ENCODE measurements around the gene C19orf38. TPM values are rescaled to one million over a fixed set of nuclear protein-coding genes. Genes with fewer than 3 reads are reported as not detected.

The C19orf38 gene
- total and polyA plus RNA-seq, 3 experiments from 2014 or later: 0.44 to 0.48 TPM; not detected in 1

DNA sequence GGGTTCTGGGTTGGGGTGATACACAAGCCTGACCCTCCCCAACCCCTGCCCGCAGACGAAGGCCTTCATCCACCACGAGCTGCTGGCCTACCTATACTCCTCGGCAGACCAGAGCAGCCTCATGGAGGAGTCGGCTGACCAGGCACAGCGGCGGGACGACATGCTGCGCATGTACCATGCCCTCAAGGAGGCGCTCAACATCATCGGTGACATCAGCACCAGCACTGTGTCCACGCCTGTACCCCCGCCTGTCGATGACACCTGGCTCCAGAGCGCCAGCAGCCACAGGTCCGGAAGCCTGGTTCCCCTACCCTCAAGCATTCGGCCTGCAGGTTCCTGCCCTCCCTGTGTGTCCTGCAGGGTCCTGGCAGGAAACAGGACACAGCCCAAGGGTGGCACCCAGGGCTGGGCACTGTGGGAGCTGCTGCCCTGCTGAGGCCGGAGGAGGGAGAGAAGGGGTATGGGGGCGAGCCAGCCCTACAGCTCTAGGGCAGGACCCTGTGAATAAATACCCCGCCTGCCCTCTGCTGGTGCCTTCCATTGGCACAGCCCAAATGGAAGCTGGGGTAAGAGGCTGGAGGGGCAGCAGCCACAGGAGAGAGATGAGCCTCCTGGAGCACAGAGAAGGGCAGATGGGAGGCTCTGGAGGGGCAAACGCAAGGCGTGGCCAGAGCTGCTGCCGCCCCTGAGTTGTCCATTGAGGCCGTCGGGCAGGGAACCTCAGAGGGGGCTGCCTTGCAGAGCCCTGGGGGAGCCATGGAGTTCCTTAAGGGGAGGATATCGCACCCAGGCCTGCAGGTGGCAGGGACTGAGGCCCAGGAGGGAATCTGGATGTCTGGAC is 19.0 kb upstream of the C19orf38 start:
- no peak for DNase-seq
- Histone ChIP-seq H3K27me3 (ENCODE audit: insufficient read depth, low read length, poor library complexity, severe bottlenecking) (no peaks in the 10 kb centered on the region), H3K4me3 (ENCODE audit: low read length) (no peak overlapping the region), H3K4me1 (ENCODE audit: insufficient read depth, low read length) (no peaks in the 10 kb centered on the region), H3K36me3 (ENCODE audit: insufficient read depth, low read length) (peaks cover 29% of the 10 kb centered on the region), H3K27ac (ENCODE audit: low read depth, low read length) (no peak overlapping the region), H3K9me3 (ENCODE audit: low read length) (no peaks in the 10 kb centered on the region)
- peak overlapping the region in 1 of 8 donors; percentile 73 for H3K27ac Mint-ChIP-seq
- ChIA-PET CTCF (interaction anchor here (0.5 to 1.3 kb wide), 4 partner anchors 25 to 155 kb away, joined by 4 to 6 read pairs (median 5); partner anchors contain the start of gene DNM2), POLR2A (no interaction called here)
- H3K36me3 Mint-ChIP-seq: peaks cover 0 to 83% (median 5%) of the 10 kb centered on the region in 3 donors
- H3K4me3 Mint-ChIP-seq: no peak overlapping the region
- peaks cover 0 to 4% of the 10 kb centered on the region in 2 donors for H3K27me3 Mint-ChIP-seq
- H3K4me1 Mint-ChIP-seq: no peaks in the 10 kb centered on the region
- no peaks in the 10 kb centered on the region for H3K9me3 Mint-ChIP-seq

DNA sequence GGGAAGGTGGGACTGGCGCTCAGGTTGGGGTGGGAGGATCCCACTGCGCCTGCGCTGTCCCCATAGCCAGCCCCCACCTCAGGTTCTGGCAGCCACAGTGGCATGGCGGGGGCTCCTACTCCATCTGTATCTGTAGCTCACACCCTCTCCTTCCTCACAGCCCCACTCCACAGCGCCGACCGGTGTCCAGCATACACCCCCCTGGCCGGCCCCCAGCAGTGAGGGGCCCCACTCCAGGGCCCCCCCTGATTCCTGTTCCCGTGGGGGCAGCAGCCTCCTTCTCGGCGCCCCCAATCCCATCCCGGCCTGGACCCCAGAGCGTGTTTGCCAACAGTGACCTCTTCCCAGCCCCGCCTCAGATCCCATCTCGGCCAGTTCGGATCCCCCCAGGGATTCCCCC is 18.2 kb upstream of the C19orf38 start:
- ChIA-PET CTCF (interaction anchor here (1.0 to 1.3 kb wide), 3 partner anchors 26 to 113 kb away, joined by 4 to 6 read pairs (median 4); partner anchors contain the start of gene DNM2), POLR2A (no interaction called here)
- Histone ChIP-seq H3K4me1 (ENCODE audit: insufficient read depth, low read length) (no peaks in the 10 kb centered on the region), H3K27me3 (ENCODE audit: insufficient read depth, low read length, poor library complexity, severe bottlenecking) (no peaks in the 10 kb centered on the region), H3K27ac (ENCODE audit: low read depth, low read length) (no peak overlapping the region), H3K36me3 (ENCODE audit: insufficient read depth, low read length) (peaks cover 22% of the 10 kb centered on the region), H3K4me3 (ENCODE audit: low read length) (no peak overlapping the region), H3K9me3 (ENCODE audit: low read length) (no peaks in the 10 kb centered on the region)
- H3K4me1 Mint-ChIP-seq: no peaks in the 10 kb centered on the region
- H3K9me3 Mint-ChIP-seq: no peaks in the 10 kb centered on the region
- peak overlapping the region in 1 of 8 donors; percentile 47 for H3K27ac Mint-ChIP-seq
- H3K36me3 Mint-ChIP-seq: peaks cover 0 to 76% (median 3%) of the 10 kb centered on the region in 3 donors
- DNase-seq: no peak
- H3K27me3 Mint-ChIP-seq: peaks cover 0 to 4% of the 10 kb centered on the region in 2 donors
- no peak overlapping the region for H3K4me3 Mint-ChIP-seq

GRCh38 chr19:10830370-10830769 is 17.8 kb upstream of the C19orf38 start:
- ChIA-PET POLR2A (no interaction called here), CTCF (no interaction called here)
- H3K27ac Mint-ChIP-seq: peak overlapping the region in 2 of 8 donors; percentile 47 to 58
- no peaks in the 10 kb centered on the region for H3K9me3 Mint-ChIP-seq
- H3K36me3 ChIP-seq (ENCODE audit: insufficient read depth, low read length): peaks cover 21% of the 10 kb centered on the region
- no peak overlapping the region for H3K4me3 Mint-ChIP-seq
- H3K4me3 ChIP-seq (ENCODE audit: low read length): no peak overlapping the region
- H3K27me3 ChIP-seq (ENCODE audit: insufficient read depth, low read length, poor library complexity, severe bottlenecking): no peaks in the 10 kb centered on the region
- H3K36me3 Mint-ChIP-seq: peaks cover 0 to 72% (median 1%) of the 10 kb centered on the region in 3 donors
- peaks cover 0 to 4% of the 10 kb centered on the region in 2 donors for H3K27me3 Mint-ChIP-seq
- H3K27ac ChIP-seq (ENCODE audit: low read depth, low read length): no peak overlapping the region
- H3K4me1 ChIP-seq (ENCODE audit: insufficient read depth, low read length): no peaks in the 10 kb centered on the region
- DNase-seq: no peak
- no peaks in the 10 kb centered on the region for H3K9me3 ChIP-seq (ENCODE audit: low read length)
- H3K4me1 Mint-ChIP-seq: peaks cover under 1 to 4% (median 1%) of the 10 kb centered on the region in 3 donors

- H3K36me3 ChIP-seq (ENCODE audit: insufficient read depth, low read length): peaks cover 17% of the 10 kb centered on the region
- H3K4me1 ChIP-seq (ENCODE audit: insufficient read depth, low read length): no peaks in the 10 kb centered on the region
- H3K27ac ChIP-seq (ENCODE audit: low read depth, low read length): no peak overlapping the region
- no peak overlapping the region for H3K4me3 Mint-ChIP-seq
- H3K27me3 Mint-ChIP-seq: peaks cover 0 to 4% of the 10 kb centered on the region in 2 donors
- CTCF ChIA-PET: interaction anchor here (1.6 kb wide), 1 partner anchor 10 kb away, joined by 4 read pairs; no protein-coding TSS in a partner anchor
- peaks cover 6 to 9% (median 8%) of the 10 kb centered on the region in 3 donors for H3K4me1 Mint-ChIP-seq
- H3K27me3 ChIP-seq (ENCODE audit: insufficient read depth, low read length, poor library complexity, severe bottlenecking): no peaks in the 10 kb centered on the region
- H3K4me3 ChIP-seq (ENCODE audit: low read length): no peak overlapping the region
- POLR2A ChIA-PET: no interaction called here
- no peak for DNase-seq
- H3K9me3 Mint-ChIP-seq: peaks cover 0 to under 1% (median 0%) of the 10 kb centered on the region in 5 donors
- peak overlapping the region in 1 of 8 donors; percentile 14 for H3K27ac Mint-ChIP-seq
- peaks cover under 1 to 71% (median 2%) of the 10 kb centered on the region in 3 donors for H3K36me3 Mint-ChIP-seq
- H3K9me3 ChIP-seq (ENCODE audit: low read length): no peaks in the 10 kb centered on the region
These were observed 17.1 kb upstream of the C19orf38 start for GRCh38 chr19:10830931-10831779.

DNA sequence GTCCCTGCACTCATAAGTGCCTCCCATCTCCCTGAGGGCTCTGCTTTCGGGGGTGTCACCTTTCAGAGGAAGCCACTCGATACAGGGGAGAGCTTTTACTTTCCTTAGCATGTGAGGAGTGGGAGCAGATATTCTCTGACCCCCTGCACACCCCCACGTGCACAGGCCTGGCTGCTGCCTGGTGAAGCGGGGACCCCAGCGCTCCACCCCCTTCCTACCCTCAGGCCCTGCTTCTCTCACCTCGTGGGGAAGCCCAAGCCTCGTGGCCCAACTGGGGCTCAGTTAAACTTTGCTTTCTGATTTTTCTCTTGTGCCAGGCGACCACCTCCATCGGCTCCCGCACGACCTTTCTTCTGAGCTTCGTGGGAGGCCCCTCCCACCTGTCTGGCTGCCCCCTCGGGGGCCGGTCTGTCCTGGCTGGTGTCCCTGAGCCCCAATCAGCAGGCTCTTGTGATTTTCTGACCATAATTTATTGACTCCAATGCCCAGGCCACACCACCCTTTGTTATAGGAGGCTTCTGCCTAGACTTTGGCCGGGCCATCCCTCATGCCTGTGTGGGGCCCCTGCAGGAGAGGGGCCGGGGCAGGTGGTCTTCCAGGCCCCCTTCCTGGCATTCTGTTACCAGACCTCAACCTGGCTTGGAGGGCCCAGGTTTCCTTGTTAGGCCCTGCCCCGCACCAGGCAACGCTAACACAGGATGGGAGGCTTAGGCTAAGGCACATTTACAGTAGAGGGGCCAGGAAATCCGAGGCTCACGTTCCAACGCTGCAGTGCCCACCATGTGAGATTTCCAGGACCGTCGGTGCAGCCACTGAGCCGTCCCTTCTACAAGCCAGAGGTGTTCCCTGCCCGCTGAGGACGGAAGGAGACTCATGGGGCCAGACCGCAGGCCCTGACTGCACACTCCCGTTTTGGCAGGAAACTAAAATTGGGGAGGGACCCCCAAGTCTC is 16.0 kb upstream of the C19orf38 start:
- Mint-ChIP-seq H3K27ac (peak overlapping the region in 3 of 8 donors; percentile 45 to 87 (median 47)), H3K4me1 (peaks cover 14 to 20% (median 15%) of the 10 kb centered on the region in 3 donors), H3K9me3 (peaks cover 0 to 9% (median 4%) of the 10 kb centered on the region in 5 donors), H3K36me3 (peaks cover 2 to 65% (median 5%) of the 10 kb centered on the region in 3 donors), H3K27me3 (peaks cover 0 to 8% of the 10 kb centered on the region in 2 donors), H3K4me3 (no peak overlapping the region)
- no peaks in the 10 kb centered on the region for H3K27me3 ChIP-seq (ENCODE audit: insufficient read depth, low read length, poor library complexity, severe bottlenecking)
- peaks cover 10% of the 10 kb centered on the region for H3K36me3 ChIP-seq (ENCODE audit: insufficient read depth, low read length)
- ChIA-PET POLR2A (interaction anchor here (0.6 kb wide), 1 partner anchor 345 kb away, joined by 4 read pairs; no protein-coding TSS in a partner anchor), CTCF (interaction anchor here (0.9 to 1.6 kb wide), 2 partner anchors 11 to 115 kb away, joined by 4 read pairs; no protein-coding TSS in a partner anchor)
- H3K27ac ChIP-seq (ENCODE audit: low read depth, low read length): no peak overlapping the region
- no peak for DNase-seq
- H3K9me3 ChIP-seq (ENCODE audit: low read length): no peaks in the 10 kb centered on the region
- no peak overlapping the region for H3K4me3 ChIP-seq (ENCODE audit: low read length)
- H3K4me1 ChIP-seq (ENCODE audit: insufficient read depth, low read length): peaks cover 7% of the 10 kb centered on the region

DNA sequence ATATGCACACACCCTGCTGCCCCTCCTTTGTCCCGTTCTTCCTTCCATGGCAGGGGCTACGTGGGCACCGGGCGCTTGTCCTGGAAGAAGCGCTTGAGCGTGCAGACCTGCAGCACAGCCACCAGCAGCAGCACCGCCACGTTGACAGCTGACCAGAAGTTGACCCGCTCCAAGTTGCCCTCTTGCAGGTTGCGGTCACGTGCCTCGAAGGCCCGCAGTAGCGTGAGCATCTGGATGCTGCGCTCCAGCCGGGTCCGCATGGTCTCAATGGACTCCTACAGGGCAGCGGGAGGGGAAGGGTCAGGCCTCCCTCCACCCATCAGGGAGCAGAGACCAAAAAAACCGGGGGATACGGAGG is 15.3 kb upstream of the C19orf38 start:
- POLR2A ChIA-PET: no interaction called here
- Histone ChIP-seq H3K9me3 (ENCODE audit: low read length) (no peaks in the 10 kb centered on the region), H3K4me1 (ENCODE audit: insufficient read depth, low read length) (peaks cover 7% of the 10 kb centered on the region), H3K27me3 (ENCODE audit: insufficient read depth, low read length, poor library complexity, severe bottlenecking) (no peaks in the 10 kb centered on the region), H3K4me3 (ENCODE audit: low read length) (no peak overlapping the region), H3K27ac (ENCODE audit: low read depth, low read length) (no peak overlapping the region), H3K36me3 (ENCODE audit: insufficient read depth, low read length) (peaks cover 10% of the 10 kb centered on the region)
- H3K4me1 Mint-ChIP-seq: peaks cover 14 to 20% (median 15%) of the 10 kb centered on the region in 3 donors
- CTCF ChIA-PET: interaction anchor here (0.9 kb wide), 1 partner anchor 116 kb away, joined by 4 read pairs; no protein-coding TSS in a partner anchor
- peak overlapping the region in 1 of 7 donors; percentile 58 for H3K4me3 Mint-ChIP-seq
- peak overlapping the region in 3 of 8 donors; percentile 43 to 98 (median 89) for H3K27ac Mint-ChIP-seq
- H3K27me3 Mint-ChIP-seq: peaks cover 0 to 8% of the 10 kb centered on the region in 2 donors
- DNase-seq: no peak
- H3K36me3 Mint-ChIP-seq: peaks cover 2 to 60% (median 5%) of the 10 kb centered on the region in 3 donors
- peaks cover 0 to 9% (median 4%) of the 10 kb centered on the region in 5 donors for H3K9me3 Mint-ChIP-seq
